Breast epithelium (tissue), 3 donors: ENCODE data around the gene DNAJC13.

Experiments
- POLR2A ChIP-seq: fragments of 450-650 bp; IDR thresholded peaks from one replicate; pipeline ENCODE4 v1.6.1; 2016; ENCODE audit warnings: antibody characterized with exemption, mild to moderate bottlenecking, moderate library complexity
- POLR2AphosphoS5 ChIP-seq, 3 donors: sonication (generic); formaldehyde crosslinking; IDR thresholded peaks; one replicate each; pipeline ENCODE4 v1.6.1; 2017; ENCODE audit warnings: antibody characterized with exemption in 3 of 3
- TF ChIP-seq, protein P1 (sequence below), 3 donors: fragments of 450-650 bp; IDR thresholded peaks; one replicate each; pipeline ENCODE4 v1.5.1; 2016 to 2017; ENCODE audit warnings: antibody characterized with exemption in 3 of 3, mild to moderate bottlenecking in 3 of 3, moderate library complexity in 3 of 3

DNA sequence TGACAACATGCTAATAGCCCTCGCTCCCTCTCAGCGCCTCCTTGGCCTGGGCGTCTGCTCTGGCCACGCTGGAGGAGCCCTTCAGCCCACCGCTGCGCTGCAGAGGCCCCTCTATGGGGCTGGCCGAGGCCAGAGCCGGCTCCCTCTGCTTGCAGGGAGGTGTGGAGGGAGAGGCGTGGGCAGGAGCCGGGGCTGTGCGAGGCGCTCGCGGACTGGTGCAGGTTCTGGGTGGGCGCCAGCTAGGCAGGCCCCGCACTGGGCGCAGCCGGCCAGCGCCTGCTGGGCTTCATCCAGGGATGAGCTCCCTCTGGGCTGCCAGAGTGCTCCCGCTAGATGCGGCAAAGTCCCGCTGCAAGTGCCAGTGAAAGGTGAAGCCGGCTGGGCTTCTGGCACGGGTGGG, 21.0 kb upstream of the DNAJC13 start:
- no peak for TF ChIP-seq POLR2A
- TF ChIP-seq, protein P1, sequence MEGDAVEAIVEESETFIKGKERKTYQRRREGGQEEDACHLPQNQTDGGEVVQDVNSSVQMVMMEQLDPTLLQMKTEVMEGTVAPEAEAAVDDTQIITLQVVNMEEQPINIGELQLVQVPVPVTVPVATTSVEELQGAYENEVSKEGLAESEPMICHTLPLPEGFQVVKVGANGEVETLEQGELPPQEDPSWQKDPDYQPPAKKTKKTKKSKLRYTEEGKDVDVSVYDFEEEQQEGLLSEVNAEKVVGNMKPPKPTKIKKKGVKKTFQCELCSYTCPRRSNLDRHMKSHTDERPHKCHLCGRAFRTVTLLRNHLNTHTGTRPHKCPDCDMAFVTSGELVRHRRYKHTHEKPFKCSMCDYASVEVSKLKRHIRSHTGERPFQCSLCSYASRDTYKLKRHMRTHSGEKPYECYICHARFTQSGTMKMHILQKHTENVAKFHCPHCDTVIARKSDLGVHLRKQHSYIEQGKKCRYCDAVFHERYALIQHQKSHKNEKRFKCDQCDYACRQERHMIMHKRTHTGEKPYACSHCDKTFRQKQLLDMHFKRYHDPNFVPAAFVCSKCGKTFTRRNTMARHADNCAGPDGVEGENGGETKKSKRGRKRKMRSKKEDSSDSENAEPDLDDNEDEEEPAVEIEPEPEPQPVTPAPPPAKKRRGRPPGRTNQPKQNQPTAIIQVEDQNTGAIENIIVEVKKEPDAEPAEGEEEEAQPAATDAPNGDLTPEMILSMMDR (IDR thresholded peaks at IDR 0.05): no peak
- TF ChIP-seq POLR2AphosphoS5 (IDR thresholded peaks at IDR 0.05): no peak
